Stomach smooth muscle (tissue), 2 donors: ENCODE data around the gene CSDE1.

Source experiments
- H3K27ac ChIP-seq: one replicate; pipeline ENCODE4 v1.7.0; 2013; ENCODE audit warnings: mild to moderate bottlenecking, low read length, inconsistent platforms
- H3K27me3 ChIP-seq, 2 donors: one replicate each; pipeline ENCODE4 v1.7.0; 2013; ENCODE audit warnings: low read length in 2 of 2; ENCODE audit not compliant: insufficient read depth in 2 of 2, control insufficient read depth in 1 of 2
- H3K36me3 ChIP-seq, 2 donors: one replicate each; pipeline ENCODE4 v1.7.0; 2013; ENCODE audit warnings: low read length in 2 of 2; ENCODE audit not compliant: control insufficient read depth in 2 of 2, insufficient read depth in 2 of 2
- H3K4me1 ChIP-seq: one replicate; pipeline ENCODE4 v1.7.0; 2013; ENCODE audit warnings: low read length; ENCODE audit not compliant: control insufficient read depth, insufficient read depth
- H3K4me3 ChIP-seq, 2 donors: one replicate each; pipeline ENCODE4 v1.7.0; 2013; ENCODE audit warnings: low read length in 2 of 2
- H3K9ac ChIP-seq, 2 donors: one replicate each; pipeline ENCODE4 v1.7.0; 2013; ENCODE audit warnings: low read length in 2 of 2, mild to moderate bottlenecking in 1 of 2
- H3K9me3 ChIP-seq, 2 donors: one replicate each; pipeline ENCODE4 v1.7.0; 2013; ENCODE audit warnings: low read length in 2 of 2; ENCODE audit not compliant: control insufficient read depth in 2 of 2
- donor health status: healthy.
- donor health status: Pancreatic carcinoma.

The CSDE1 gene

DNA sequence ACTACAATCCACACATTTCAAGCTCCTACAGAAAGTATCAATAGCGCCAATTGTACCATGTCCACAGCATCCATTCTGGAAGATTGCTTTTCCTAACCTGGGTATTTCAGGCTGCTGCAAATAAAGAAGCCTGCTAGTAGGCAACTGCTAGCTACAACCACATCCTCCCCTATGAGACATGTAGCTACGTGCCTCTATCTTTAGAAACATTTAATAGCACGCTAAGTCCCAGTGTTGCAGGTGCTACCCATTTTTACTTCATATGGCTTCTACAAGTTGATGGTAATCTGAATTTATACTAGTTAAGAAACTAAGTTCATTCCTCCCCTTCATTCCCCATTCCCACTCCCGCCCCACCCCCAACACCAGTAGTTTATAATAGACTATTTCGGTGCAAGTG is 55.0 kb downstream of the CSDE1 start:
- no peaks in the 10 kb centered on the region for H3K4me1 ChIP-seq
- no peak overlapping the region for H3K27ac ChIP-seq

DNA sequence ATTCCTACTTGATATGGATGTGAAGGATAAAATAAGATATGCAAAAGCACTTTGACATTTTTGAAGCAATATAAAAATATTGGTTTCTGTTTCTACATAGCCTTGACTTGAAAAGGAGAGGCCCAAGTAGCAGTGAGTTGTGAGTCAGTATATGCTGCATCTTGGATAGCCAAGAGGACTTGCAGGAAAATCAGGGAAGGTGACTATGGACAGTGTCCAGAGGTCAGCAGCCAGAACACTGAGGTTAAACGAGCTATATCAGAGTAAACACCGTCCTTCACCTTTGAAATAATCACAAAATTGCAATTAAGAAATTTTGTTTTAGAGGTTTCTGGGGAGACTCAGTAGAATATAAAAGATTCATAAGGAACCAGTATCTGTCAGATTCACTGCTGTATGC is 55.9 kb downstream of the CSDE1 start:
- Histone ChIP-seq H3K27me3 (no peaks in the 10 kb centered on the region), H3K36me3 (peaks cover 5 to 7% of the 10 kb centered on the region in 2 donors), H3K9me3 (no peaks in the 10 kb centered on the region), H3K4me1 (no peaks in the 10 kb centered on the region), H3K4me3 (no peak overlapping the region), H3K27ac (no peak overlapping the region), H3K9ac (no peak overlapping the region)

More for the DNA sequence above, 55.0 kb downstream of the CSDE1 start:
- Histone ChIP-seq H3K9ac (no peak overlapping the region), H3K27me3 (no peaks in the 10 kb centered on the region), H3K9me3 (no peaks in the 10 kb centered on the region), H3K36me3 (peaks cover 12 to 14% of the 10 kb centered on the region in 2 donors), H3K4me3 (no peak overlapping the region)

DNA sequence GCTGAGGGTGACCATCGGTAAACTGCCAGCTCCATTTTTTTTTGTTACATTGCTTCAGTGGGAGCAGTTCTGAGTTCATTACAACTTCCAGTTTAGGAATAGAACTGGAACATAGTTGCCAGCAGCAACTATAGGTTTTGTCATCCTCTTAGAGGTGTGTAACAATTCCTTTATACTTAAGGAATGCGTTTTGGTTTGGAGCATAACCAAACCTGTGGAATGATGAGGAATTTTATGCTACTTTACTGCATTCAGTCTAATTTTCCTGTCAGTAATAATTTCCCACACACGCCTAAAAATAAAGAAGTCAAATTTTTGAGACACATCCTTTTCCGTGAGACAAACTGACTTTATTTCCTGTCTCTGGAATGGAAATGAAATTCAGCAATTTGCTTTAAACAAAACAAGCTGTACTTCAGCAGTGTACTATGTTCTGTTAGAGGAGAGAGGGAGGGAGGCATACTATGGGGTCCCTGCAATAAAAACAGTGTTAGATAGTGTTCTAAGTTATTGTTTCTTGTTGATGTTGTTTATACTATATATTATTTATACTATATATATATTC is 57.7 kb downstream of the CSDE1 start:
- no peak overlapping the region for H3K9ac ChIP-seq
- no peak overlapping the region for H3K27ac ChIP-seq
- no peak overlapping the region for H3K4me3 ChIP-seq
- no peaks in the 10 kb centered on the region for H3K36me3 ChIP-seq
- H3K27me3 ChIP-seq, result no peaks in the 10 kb centered on the region
- no peaks in the 10 kb centered on the region for H3K4me1 ChIP-seq
- H3K9me3 ChIP-seq, result no peaks in the 10 kb centered on the region

DNA sequence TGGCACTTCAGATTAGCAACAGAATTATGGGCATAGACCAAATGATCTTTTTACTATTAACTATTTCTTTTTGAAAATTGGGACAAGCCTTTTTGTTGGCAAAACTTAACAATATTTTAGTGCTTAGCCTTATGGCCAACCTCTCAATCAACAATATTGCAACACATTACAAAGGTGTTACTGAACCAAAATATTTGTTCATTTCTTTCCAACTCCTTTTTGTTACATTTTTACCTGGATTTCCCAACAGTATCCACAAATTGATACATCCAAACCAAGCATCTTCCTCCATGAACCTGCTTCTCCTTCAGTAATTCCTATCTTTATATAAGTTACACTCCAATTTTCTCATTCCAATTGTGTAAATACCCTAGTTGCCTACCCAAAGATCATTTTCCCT is 61.0 kb downstream of the CSDE1 start:
- no peaks in the 10 kb centered on the region for H3K9me3 ChIP-seq
- H3K27ac ChIP-seq, result no peak overlapping the region
- no peak overlapping the region for H3K4me3 ChIP-seq
- no peak overlapping the region for H3K9ac ChIP-seq
- no peaks in the 10 kb centered on the region for H3K27me3 ChIP-seq
- H3K36me3 ChIP-seq, result no peaks in the 10 kb centered on the region
- no peaks in the 10 kb centered on the region for H3K4me1 ChIP-seq

DNA sequence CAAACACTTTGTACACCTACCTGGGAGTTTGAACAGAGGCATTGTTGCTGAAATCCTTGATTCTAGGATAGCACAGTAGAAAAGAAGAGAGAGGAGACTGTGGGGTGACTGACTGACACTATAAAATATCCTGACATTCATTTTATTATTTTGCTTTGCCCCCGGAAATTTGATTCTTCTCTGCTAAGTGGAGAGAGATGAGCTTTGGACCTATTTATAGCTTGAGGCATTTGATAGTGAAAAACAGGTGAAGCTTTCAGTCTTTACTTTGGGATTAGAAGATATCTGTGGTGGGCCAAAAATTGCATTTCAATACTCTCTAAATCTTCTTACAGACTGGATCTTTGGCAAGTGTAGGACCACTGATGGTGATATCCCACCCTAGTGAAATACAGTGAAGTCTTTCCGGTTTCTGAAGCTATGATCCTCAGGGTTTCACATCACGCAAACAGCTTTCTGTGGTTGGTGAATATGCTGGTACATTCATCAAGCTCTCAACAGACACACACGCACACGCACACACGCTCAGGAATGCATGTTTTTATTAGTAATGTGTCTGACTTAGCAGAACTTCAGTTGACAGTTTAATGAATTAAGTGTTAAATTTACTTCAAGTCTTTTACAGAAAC is 62.2 kb downstream of the CSDE1 start, which contains the start of gene AMPD1:
AMPD1 (minus strand) TSS at position 117 of the 629 bp plus-strand sequence; CDS start at position 42, 75 bp downstream.
- no peaks in the 10 kb centered on the region for H3K9me3 ChIP-seq
- H3K27ac ChIP-seq, result no peak within 1 kb of the TSS
- H3K4me1 ChIP-seq, result no peaks in the 10 kb centered on the region
- H3K4me3 ChIP-seq, result no peak within 1 kb of the TSS
- no peak within 1 kb of the TSS for H3K9ac ChIP-seq
- no peaks in the 10 kb centered on the region for H3K36me3 ChIP-seq
- peaks cover 0 to 2% of the 10 kb centered on the region in 2 donors for H3K27me3 ChIP-seq

DNA sequence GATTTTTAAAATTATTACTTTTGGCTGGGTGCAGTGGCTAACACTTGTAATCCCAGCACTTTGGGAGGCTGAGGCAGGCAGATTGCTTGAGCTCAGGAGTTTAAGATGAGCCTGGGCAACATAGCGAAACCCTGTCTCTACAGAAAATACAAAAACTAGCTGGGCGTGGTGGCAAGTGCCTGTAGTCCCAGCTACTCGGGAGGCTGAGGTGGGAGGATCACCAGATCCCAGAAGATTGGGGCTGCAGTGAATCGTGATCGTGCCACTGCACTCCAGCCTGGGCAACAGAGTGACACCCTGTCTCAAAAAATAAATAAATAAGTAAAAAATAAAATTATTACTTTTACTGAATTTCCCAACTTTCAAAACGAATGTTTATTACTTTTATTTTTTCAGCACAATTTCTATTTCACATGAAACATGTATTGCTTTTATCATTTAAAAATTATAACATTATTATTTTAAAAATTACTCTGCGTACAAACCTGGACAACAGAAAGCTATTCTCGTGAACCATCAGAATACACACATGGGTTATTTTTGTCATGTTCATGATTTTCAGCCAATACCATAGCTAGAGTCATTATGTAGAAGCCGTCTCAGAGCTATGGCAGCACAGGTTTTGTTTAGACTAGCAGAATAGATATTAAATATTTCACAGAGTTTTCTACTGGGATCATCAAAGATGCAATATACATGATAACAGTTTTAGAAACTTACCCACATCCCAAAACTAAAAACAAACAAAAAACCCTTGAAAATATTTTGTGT is 63.1 kb downstream of the CSDE1 start:
- Histone ChIP-seq H3K4me3 (no peak overlapping the region), H3K4me1 (no peaks in the 10 kb centered on the region), H3K27ac (no peak overlapping the region), H3K27me3 (peaks cover 0 to 3% of the 10 kb centered on the region in 2 donors), H3K9me3 (no peaks in the 10 kb centered on the region), H3K36me3 (no peaks in the 10 kb centered on the region), H3K9ac (no peak overlapping the region)

DNA sequence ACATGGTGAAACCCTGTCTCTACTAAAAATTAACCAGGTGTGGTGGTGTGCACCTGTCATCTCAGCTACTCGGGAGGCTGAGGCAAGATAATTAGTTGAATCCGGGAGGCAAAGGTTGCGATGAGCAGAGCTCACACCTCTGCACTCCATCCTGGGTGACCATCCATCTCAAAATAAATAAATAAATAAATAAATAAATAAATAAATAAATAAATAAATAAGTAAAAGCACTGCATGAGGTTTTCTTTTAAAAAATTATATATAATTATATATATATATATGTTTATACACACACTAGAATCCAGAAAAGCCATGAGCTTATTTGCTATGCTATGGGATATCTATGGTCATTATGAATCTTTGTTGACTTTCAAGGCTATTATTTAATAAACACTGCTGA is 64.8 kb downstream of the CSDE1 start:
- Histone ChIP-seq H3K27ac (no peak overlapping the region), H3K27me3 (peaks cover 0 to 3% of the 10 kb centered on the region in 2 donors), H3K4me1 (no peaks in the 10 kb centered on the region), H3K9me3 (no peaks in the 10 kb centered on the region), H3K36me3 (no peaks in the 10 kb centered on the region), H3K4me3 (no peak overlapping the region), H3K9ac (no peak overlapping the region)

DNA sequence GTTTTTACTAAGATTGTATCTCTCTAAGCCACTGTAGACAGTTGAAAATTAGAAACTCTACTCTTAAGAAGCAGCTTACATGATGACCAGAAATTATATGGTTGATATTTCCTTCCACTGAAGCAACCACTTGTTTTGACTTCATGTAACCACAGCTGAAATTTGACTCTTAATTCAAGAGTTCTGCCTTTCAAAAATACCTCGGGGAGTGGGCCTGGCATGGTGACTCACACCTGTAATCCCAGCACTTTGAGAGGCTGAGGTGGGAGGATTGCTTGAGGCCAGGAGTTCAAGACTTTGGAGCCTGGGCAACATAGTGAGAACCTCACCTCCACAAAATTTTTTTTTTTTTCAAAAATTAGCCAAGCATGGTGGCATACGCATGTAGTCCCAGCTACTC is 66.7 kb downstream of the CSDE1 start:
- H3K27me3 ChIP-seq, result peaks cover 0 to 3% of the 10 kb centered on the region in 2 donors
- H3K9ac ChIP-seq, result no peak overlapping the region
- no peaks in the 10 kb centered on the region for H3K36me3 ChIP-seq
- no peak overlapping the region for H3K4me3 ChIP-seq
- H3K9me3 ChIP-seq, result no peaks in the 10 kb centered on the region
- no peak overlapping the region for H3K27ac ChIP-seq
- no peaks in the 10 kb centered on the region for H3K4me1 ChIP-seq

DNA sequence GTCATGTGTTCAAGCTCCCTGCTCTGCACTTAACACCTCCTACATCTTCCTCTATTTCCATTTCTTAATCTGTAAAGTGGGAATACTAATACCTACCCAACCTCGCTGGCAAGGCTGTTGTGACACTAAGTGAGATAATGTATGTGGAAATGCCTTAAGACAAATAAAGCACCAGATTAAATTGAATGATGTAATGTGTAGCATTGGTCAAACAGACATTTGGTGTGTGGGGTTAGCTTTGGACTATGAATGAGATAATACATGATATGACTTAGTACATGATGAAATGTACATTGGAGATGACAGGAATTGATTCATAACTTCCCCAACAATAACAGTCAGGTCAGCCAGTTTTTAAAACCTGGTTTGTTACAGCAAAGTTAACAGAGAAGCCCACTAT is 67.6 kb downstream of the CSDE1 start:
- Histone ChIP-seq H3K27me3 (peaks cover 0 to 3% of the 10 kb centered on the region in 2 donors), H3K4me3 (no peak overlapping the region), H3K9ac (no peak overlapping the region), H3K36me3 (no peaks in the 10 kb centered on the region), H3K27ac (no peak overlapping the region), H3K9me3 (no peaks in the 10 kb centered on the region), H3K4me1 (no peaks in the 10 kb centered on the region)

DNA sequence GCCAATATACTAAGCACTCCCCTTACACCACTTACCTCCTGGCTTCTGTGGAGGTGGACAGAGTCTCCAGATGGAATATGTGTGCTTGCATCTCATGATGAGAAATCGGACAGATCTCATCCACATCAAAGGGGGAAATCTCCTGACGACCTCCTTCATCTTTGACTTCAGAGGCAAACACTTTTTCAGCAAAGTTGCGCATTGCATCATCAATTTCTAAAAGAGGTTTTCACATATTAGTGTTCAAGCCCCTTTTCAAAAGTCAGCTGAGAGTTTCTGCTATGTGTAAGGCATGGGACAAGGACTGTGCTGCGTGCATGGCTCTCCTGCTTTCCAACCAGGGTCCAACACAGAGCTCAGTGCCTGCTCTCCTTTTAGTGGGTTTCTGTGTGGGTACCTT is 69.3 kb downstream of the CSDE1 start:
- no peak overlapping the region for H3K4me3 ChIP-seq
- no peaks in the 10 kb centered on the region for H3K9me3 ChIP-seq
- no peak overlapping the region for H3K27ac ChIP-seq
- no peaks in the 10 kb centered on the region for H3K4me1 ChIP-seq
- H3K36me3 ChIP-seq, result no peaks in the 10 kb centered on the region
- H3K9ac ChIP-seq, result no peak overlapping the region
- peaks cover 0 to 3% of the 10 kb centered on the region in 2 donors for H3K27me3 ChIP-seq

DNA sequence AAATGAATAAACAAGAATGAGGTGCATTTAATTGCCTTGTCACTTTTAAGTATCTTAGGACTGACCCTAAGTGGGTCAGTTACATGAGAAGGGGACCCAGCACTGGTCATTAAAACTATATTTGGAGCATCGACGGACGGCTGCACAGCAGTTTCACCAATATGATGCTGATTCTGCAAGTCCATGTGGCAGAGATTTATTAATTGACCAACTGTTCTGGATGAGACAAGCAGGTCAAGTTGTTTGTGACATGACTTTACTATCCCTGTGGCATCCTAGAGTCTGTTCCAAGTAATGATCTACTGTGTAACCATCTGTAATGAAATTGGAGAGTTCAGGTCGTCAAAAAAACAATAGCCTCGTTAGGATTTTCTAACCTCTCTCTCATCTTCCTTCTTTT is 71.9 kb downstream of the CSDE1 start:
- no peaks in the 10 kb centered on the region for H3K36me3 ChIP-seq
- no peaks in the 10 kb centered on the region for H3K4me1 ChIP-seq
- H3K9ac ChIP-seq, result no peak overlapping the region
- H3K27me3 ChIP-seq, result peaks cover 0 to 3% of the 10 kb centered on the region in 2 donors
- no peak overlapping the region for H3K27ac ChIP-seq
- no peak overlapping the region for H3K4me3 ChIP-seq
- no peaks in the 10 kb centered on the region for H3K9me3 ChIP-seq
